Measurements from ENCODE around the gene FAS. TPM values are rescaled to one million over a fixed set of nuclear protein-coding genes. Genes with fewer than 3 reads are reported as not detected.

FAS gene
- total and polyA plus RNA-seq, 9 of the 15 experiments (the other 6 are each of a cell fraction or from before 2014, with no cell fraction given), result 0.08 to 0.62 (median 0.37) TPM

- H3K9ac ChIP-seq (ENCODE audit: insufficient read depth in 1 of 2, low read depth in 2 of 2, low read length in 2 of 2), result no peak overlapping the region
- H3K9me1 ChIP-seq (ENCODE audit: control insufficient read depth, insufficient read depth, low read length), result no peaks in the 10 kb centered on the region
- FAIRE-seq, result no peak
- H3K4me2 ChIP-seq (ENCODE audit: insufficient read depth, low read length), result no peak overlapping the region
- POLR2A ChIA-PET, result no interaction called here
- intact Hi-C loops (cut with micrococcal nuclease), result no loop called here
- H3K36me3 ChIP-seq (ENCODE audit: control insufficient read depth, insufficient read depth, low read length), result no peaks in the 10 kb centered on the region
- no peaks in the 10 kb centered on the region for H4K20me1 ChIP-seq (replicated peaks; ENCODE audit: control insufficient read depth, insufficient read depth, low read length)
- in situ Hi-C loops (cut with MboI), result loop anchor here (10.0 kb wide), 1 partner anchor 186 kb away; no protein-coding TSS in a partner anchor
- 6% methylated on average over 2 of the region's 2 CpGs for WGBS (ENCODE audit: insufficient coverage, low coverage, missing lambda C conversion rate)
- no peaks in the 10 kb centered on the region for H3K27me3 ChIP-seq (ENCODE audit: control insufficient read depth in 2 of 2, insufficient read depth in 2 of 2, low read length in 2 of 2)
- ATAC-seq, result no peak
- DNase-seq (ENCODE audit: extremely low read depth in 1 of 4, low spot score in 3 of 4), result no peak
- CTCF ChIA-PET (ENCODE audit: low intra/inter-chr PET ratio), result interaction anchor here (2.4 to 2.5 kb wide), 2 partner anchors 184 to 188 kb away, joined by 17 to 19 read pairs; no protein-coding TSS in a partner anchor
- no peaks in the 10 kb centered on the region for H3K9me3 ChIP-seq (replicated peaks; ENCODE audit: control insufficient read depth, insufficient read depth, low read depth, low read length)
- H2AFZ ChIP-seq (ENCODE audit: low read depth, low read length), result no peak overlapping the region
- no peaks in the 10 kb centered on the region; a peak in 1 of 5 replicates for H3K4me1 ChIP-seq (replicated peaks in 1 of 2; ENCODE audit: control insufficient read depth in 2 of 2, insufficient read depth in 2 of 2, low read length in 2 of 2)
- no peaks in the 10 kb centered on the region for H3K79me2 ChIP-seq (ENCODE audit: control insufficient read depth, insufficient read depth, low read length)
- TF ChIP-seq TBP (optimal IDR thresholded peaks at IDR 0.05; ENCODE audit: low read depth, low read length), result no peak
- TF ChIP-seq, protein P1, sequence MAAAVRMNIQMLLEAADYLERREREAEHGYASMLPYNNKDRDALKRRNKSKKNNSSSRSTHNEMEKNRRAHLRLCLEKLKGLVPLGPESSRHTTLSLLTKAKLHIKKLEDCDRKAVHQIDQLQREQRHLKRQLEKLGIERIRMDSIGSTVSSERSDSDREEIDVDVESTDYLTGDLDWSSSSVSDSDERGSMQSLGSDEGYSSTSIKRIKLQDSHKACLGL (CRISPR knock-in tag; IDR thresholded peaks at IDR 0.05; ENCODE audit: borderline replicate concordance, poor library complexity, severe bottlenecking), result no peak
- TF ChIP-seq RAD51 (IDR thresholded peaks at IDR 0.05; ENCODE audit: borderline replicate concordance, low read depth), result no peak
- no peak for TF ChIP-seq TARDBP (IDR thresholded peaks at IDR 0.05)
- TF ChIP-seq, protein P2, sequence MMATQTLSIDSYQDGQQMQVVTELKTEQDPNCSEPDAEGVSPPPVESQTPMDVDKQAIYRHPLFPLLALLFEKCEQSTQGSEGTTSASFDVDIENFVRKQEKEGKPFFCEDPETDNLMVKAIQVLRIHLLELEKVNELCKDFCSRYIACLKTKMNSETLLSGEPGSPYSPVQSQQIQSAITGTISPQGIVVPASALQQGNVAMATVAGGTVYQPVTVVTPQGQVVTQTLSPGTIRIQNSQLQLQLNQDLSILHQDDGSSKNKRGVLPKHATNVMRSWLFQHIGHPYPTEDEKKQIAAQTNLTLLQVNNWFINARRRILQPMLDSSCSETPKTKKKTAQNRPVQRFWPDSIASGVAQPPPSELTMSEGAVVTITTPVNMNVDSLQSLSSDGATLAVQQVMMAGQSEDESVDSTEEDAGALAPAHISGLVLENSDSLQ (IDR thresholded peaks at IDR 0.05), result no peak
- TF ChIP-seq, protein P3, sequence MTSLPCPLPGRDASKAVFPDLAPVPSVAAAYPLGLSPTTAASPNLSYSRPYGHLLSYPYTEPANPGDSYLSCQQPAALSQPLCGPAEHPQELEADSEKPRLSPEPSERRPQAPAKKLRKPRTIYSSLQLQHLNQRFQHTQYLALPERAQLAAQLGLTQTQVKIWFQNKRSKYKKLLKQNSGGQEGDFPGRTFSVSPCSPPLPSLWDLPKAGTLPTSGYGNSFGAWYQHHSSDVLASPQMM (CRISPR knock-in tag; IDR thresholded peaks at IDR 0.05), result no peak
- TF ChIP-seq PTBP1 (IDR thresholded peaks at IDR 0.05; ENCODE audit: low read depth, low read length), result no peak
- TF ChIP-seq ATF3 (IDR thresholded peaks at IDR 0.05), result no peak
- no peak for TF ChIP-seq ATF3 (CRISPR knock-in tag; conservative IDR thresholded peaks at IDR 0.05)
- H3K4me3 ChIP-seq, result no peak overlapping the region
- no TSS peak for BruUV-seq (replicated peaks)
- no peak overlapping the region for H3K27ac ChIP-seq (ENCODE audit: extremely low read depth, low read depth, low read length)
Observed at GRCh38 chr10:89029181-89029580, 38.6 kb downstream of the FAS start.

Data from K562 (cell line).